Cerebellar cortex (tissue), 1 donor: ENCODE results near the gene TYROBP.
"Not testable (repeated sequence)": the region's sequence is repeated elsewhere in the genome, so short reads cannot be mapped to it uniquely, and the experiment has no call there.

Experiments
- DNase-seq: peaks from one replicate; pipeline ENCODE4 v3.0.0-alpha.2; 2015; ENCODE audit warnings: low spot score

Gene TYROBP

DNA sequence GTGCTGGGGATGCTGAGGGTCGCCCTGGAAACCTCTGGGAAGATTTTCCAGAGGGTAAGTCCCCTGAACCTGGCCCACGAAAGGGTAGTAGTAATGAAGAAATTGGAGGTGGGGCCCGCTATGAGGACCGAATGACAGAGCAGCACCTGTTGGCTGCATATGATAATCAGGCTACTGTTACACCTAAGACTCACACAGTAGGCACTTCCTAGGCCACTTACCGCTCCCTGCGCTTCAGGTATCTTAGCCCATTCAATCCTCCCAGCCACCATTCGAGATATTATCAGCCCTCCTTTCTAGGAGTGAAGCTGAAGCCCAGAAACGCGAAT lies 23.7 kb upstream of the TYROBP start:
- DNase-seq, result no peak

DNA sequence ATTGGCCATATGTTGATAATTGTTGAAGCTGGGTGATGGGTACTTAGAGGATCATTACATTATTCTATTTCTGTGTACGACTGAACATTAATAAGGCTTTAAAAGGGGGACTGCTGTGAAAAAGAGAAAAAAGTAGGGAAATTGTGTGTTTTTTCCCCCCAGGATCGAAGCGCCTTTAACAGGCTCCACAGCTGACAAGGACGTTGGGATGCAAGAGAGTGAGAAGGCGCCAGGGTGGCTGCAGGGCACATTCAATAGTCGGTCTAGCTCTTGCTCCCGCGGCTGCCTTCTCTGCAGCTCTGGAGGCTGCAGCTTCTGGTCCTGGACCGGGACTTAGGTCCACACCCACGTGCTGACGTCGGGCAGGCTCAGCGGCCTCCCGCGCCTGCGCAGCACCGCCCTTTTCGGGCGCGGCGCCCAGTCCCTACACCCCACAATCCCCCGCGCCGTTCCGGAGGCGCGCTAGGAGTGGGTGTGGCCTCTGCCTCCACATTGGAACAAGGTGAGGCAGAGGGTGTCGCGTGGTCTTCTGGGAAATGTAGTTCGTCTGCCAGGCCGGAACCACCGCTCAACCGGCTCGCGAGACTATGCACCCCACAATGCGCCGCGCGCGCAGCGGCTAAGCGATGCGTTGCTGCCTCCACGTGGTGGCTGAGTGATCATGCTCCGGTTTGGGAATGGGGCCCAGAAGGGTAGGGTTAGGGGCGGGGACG lies 23.2 kb upstream of the TYROBP start:
- peak; percentile 99 for DNase-seq

DNA sequence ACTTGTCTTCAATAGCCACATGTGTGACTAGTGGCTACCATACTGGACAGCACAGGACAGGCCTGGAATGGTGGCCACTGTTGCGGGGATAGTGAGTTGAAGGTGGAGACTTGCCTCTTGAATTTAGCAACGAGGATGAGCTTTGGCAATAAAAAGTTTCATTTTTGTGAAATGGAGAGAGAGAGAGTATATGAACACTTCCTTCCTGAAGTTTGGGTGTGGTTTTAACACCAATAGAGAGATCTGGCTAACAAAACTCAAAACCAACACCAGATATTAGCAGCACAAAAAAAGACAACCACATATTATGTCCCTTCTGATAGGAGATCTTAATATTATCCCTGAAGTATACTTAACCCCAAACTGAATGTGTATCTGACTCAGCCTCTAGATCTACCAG lies 21.8 kb upstream of the TYROBP start:
- DNase-seq, result no peak

DNA sequence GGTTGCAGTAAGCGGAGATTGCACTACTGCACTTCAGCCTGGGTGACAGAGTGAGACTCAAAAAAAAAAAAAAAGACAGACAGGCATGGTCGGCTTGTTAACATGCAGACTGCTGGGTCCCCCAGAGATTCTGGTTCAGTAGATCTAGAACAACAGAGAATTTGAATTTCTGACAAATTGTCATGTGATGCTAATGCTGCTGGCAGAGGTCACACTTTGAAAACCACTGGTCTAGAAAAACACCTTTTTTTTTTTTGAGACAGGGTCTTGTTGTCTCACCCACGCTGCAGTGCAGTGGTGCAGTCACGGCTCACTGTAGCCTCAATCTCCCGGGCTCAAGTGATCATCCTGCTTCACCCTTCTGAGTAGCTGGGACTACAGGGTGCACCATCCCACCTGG lies 20.4 kb upstream of the TYROBP start:
- no peak for DNase-seq

DNA sequence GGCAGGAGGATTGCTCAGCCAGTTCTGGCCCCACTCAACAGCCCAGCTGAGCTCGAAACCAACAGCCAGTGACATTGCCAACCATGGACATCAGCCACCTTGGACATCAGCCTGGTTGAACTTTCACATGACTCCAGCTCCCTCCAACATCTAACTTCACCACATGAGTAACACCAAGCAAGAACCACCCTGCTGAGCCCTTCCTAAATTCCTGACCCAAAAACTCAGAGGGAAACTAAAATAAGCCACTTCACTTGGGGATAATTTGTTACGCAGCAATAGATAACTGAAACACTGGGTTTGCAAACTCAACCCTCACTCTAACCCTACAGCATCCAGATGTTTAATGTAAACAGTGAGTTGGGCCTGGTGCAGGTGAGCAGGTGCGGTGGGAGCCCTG lies 17.4 kb upstream of the TYROBP start:
- no peak for DNase-seq

DNA sequence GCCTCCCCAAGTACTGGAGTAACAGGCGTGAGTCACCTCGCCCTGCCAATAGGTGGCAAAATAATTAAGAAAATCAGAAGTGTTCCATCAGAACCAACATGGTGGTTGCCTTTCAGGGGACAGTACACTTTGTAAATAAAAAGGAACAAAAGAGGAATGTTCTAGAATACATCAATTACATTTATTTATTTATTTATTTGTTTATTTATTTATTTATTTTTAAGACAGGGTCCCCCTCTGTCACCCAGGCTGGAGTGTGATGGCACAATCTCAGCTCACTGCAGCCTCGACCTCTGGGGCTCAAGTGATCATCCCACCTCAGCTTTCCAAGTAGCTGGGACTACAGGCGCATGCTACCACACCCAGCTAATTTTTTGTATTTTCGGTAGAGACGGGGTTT lies 12.9 kb upstream of the TYROBP start:
- DNase-seq, result no peak

DNA sequence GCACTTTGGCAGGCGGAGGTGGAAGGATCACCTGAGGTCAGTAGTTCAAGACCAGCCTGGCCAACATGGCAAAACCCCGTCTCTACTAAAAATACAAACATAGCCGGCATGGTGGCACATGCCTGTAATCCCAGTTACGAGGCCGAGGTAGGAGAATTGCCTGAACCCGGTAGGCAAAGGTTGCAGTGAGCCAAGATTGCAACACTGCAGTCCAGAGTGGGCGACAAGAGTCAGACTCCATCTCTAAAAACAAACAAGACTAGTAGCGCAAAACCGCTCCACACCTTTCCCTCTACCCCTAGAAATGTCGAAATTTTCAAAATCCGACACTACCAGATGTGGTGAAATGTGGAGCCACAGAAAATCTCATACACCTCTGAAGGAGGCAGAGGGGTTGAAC lies 11.2 kb upstream of the TYROBP start:
- no peak for DNase-seq

DNA sequence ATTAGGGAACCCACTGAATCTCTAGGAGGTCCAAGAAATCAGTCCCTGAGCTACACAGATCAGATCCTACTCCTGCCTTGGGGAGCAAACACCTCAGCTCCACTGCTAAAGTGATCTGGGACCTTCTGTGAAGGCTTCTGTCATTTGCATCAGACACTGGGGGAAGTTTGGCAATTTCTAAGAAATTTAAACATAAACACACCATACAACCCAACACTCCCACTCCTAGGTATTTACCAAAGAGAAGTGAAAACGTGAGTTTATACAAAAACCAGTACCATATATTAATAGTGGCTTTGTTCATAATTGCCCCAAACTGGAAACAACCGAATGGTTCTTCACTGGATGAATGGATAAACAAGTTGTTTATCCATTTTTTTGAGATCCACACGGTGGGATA lies 7.3 kb upstream of the TYROBP start:
- DNase-seq, result no peak

DNA sequence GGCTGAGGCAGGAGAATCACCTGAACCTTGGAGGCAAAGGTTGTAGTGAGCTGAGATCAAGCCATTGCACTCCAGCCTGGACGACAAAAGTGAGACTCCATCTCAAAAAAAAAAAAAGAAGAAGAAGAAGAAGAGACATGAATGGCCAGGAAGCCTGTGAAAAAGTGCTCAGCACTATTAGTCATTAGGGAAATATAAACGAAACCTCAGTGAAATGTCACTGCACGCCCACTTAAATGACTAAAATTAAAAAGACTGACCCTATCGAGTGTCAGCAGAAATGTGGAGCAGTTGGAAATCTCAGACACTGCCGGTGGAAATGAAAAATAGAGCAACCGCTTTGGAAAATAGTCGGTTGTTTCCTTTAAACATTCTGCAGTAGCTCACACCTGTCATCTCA lies 5.5 kb upstream of the TYROBP start:
- DNase-seq, result no peak

DNA sequence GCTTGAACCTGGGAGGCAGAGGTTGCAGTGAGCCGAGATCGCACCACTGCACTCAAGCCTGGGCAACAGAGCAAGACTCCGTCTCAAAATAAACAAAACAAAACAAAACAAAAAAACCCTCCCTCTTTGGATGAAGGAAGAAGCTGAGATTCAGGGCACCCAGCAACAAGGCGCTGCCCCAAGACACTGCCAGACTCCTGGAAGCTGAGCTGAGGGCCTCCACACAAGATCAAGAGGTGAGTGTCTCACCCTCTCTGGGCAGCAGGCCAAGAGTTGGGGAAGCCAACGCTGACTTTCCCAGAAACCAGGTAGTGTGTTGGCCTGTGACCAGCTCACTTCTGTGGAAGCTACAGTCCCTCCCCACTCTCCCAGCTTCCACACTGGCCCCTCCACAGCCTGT lies 3.7 kb upstream of the TYROBP start:
- DNase-seq, result no peak

DNA sequence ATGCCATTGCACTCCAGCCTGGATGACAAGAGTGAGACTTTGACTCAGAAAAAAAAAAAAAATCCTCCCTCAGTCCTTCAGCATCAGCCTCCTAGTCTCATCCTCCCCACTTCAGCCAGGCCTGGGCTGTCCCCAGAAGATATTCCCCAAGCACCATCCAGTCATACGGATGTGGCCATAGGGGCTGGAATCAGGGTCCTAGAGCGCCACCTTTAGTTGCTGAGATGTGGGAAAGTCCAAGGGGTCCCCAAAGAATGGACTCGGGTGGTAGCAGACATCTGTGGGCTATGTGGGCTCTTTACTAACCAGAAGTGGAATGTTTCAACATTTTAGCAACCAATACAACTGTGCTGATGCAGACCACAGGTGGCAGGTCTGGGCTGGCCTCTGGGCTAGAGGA lies 3.1 kb upstream of the TYROBP start:
- DNase-seq, result no peak

DNA sequence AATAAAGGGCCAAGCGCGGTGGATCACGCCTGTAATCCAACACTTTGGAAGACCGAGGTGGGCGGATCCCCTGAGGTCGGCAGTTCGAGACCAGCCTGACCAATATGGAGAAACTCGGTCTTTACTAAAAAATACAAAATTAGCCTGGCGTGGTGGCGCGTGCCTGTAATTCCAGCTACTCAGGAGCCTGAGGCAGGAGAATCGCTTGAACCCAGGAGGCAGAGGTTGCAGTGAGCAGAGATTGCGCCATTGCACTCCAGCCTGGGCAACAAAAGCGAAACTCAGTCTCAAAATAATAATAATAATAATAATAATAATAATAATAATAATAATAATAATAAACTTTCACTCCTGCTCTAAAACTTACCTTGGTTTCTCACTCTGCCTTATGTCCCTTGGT lies 2.3 kb upstream of the TYROBP start:
- DNase-seq, result not testable (repeated sequence)

DNA sequence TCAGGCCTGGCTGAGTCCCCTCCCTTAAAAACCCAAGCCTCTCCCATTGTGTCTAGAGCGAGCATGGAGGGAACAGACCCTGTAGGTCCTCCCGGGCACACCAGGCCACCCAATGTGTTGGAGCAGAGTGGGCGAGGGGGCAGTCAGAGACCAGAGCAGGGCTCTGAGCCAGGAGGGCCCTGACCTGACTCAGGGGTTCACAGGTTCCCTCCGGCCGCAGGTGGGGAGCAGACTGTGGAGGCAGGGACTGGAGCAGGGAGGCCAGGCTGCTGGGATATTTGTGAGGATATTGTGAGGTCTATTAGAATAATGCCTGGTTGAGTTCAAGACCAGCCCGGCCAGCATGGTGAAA lies 1.6 kb upstream of the TYROBP start:
- no peak for DNase-seq

DNA sequence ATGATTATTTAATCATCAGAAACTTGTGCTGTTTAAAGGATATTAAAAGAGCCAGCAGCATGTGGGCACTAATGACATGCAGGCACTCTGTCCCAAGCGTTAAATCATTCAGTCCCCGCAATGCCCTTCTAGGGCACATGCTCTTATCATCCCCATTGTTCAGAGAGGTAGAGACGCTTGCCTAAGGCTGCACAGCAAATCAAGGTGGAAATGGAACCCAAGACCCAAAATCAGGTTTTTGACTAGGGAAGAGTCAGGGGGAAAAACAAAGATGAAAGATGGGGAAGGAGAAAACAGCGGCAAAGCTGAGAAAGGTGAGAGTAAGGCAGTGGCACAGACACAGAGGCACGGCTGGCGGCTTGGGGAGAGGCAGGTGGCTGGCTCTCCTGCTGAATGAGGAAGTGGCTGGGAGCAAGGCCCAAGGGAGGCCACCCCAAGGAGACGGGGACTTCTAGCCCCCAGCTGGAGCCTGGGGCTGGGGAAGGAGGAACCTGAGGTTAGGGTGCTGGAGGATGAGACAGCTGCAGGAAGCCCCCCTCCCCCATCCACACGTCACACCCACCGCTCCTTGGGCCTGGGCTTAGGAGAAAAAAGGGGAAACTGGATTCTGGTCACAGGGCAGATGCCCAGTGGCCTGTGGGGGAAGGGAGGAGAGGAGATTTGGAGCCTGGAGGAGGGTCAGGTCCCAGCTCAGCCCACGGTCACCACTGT lies 1.0 kb upstream of the TYROBP start:
- no peak for DNase-seq

DNA sequence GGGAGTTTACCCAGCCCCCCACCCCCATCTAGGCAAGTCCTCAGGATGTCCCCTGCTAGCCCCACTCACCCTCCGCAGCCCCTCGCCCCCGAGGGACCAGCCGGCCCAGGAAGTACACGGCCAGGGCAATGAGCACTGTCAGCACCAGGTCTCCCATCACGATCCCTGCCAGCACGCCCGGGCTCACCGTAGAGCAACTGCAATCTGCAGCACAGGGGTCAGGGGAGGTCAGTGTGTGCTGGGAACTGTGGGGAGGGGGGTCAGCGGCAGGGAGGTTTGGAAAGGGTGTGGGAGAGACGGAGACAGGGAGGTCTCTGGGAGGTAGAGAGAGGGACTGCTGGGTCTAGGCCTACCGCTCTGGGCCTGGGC lies 734 bp downstream of the TYROBP start:
- no peak for DNase-seq

DNA sequence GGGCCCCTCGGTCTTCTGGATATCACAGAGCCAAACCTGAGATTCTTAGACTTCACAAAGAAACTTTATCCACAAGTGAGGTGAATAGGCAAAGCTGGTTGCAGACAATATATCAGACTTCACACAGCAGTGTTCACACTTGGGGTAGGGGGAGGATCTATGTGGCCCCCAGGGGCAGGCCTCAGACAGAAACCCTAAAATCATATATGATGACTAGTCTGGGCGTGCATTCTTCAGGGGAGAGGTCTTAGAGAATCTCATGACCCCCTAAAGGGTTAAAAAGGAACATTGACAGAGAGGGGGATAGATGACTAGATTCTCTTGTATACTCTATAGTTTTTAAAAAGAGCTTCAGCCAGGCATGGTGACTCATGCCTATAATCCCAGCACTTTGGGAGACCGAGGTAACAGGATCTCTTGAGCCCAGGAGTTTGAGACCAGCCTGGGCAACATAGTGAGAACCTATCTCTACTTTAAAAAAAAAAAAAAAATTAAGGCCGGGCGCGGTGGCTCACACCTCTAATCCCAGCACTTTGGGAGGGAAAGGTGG lies 2.8 kb downstream of the TYROBP start:
- no peak for DNase-seq

DNA sequence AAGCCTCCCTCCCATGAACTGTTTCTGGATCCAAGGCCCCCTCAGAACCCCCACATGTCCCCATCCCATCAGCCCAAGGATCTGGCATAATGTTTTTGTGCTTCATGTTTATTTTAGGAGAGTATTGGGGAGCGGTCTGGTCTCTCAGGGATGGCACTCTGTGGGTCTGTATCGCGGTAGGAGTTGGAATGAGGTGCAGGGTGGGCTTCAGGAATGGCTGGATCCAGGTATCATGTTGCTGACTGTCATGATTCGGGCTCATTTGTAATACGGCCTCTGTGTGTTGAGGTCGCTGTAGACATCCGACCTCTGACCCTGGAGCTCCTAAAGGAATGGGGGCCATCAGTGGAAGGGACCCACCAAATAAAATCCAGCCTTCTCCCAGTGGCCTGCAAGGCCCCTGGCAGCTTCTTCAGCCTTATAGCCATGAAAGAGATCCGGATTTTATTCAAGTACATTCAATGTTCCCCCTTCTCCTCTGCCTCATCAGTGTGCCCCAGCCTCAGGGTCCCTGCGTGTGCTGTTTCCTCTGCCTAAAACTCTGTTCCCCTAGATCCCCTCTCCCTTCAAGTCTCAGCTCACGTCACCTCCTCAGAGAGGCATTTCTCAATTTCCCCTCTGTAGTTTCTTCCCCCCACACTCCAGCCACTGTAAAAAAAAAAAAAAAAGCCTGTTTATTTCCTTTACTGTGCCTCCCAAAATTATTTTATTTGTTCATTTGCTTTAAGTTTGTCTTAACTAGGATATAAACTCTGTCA lies 3.6 kb downstream of the TYROBP start:
- no peak for DNase-seq

DNA sequence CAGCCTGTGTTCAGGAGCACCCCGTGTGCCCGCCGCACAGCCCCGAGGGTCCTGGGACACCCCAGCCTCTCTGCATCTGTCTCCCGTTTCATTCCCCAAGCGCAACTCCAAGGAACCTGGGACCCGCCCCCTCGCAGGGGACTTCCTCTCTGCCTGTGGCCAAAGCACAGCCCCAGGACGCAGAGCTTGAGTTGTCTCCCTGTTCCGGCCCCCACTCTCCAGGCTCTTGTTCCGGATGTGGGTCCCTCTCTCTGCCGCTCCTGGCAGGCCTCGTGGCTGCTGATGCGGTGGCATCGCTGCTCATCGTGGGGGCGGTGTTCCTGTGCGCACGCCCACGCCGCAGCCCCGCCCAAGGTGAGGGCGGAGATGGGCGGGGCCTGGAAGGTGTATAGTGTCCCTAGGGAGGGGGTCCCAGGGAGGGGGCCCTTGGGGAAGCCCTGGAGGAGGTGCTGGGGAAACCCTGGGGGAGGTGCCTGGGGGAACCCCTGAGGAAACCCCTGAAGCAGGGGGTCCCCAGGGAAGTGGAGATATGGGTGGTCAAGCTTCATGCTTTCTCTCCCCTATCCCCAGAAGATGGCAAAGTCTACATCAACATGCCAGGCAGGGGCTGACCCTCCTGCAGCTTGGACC lies 4.4 kb downstream of the TYROBP start:
- DNase-seq, result peak; percentile 58

DNA sequence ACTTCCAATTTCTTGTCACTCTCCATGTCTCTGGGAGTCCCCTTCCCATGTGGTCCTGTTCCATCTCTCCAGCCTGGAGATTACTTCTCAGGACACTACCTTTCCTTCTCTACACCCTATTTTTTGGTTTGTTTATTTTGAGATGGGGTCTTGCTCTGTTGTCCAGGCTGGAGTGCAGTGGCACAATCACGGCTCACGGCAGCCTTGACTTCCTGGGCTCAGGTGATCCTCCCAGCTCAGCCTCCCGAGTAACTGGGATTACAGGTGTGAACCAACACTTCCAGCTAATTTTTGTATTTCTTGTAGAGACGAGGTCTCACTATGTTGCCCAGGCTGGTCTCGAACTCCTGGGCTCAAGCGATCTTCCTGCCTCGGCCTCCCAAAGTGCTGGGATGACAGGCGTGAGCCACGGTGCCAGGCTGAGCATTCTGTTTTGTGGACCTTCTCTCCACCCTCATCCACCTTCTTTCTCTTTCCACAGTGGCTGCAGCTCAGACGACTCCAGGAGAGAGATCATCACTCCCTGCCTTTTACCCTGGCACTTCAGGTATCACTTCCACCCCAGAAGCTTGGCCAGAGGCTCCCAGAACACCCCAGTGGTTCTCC lies 5.1 kb downstream of the TYROBP start:
- no peak for DNase-seq

DNA sequence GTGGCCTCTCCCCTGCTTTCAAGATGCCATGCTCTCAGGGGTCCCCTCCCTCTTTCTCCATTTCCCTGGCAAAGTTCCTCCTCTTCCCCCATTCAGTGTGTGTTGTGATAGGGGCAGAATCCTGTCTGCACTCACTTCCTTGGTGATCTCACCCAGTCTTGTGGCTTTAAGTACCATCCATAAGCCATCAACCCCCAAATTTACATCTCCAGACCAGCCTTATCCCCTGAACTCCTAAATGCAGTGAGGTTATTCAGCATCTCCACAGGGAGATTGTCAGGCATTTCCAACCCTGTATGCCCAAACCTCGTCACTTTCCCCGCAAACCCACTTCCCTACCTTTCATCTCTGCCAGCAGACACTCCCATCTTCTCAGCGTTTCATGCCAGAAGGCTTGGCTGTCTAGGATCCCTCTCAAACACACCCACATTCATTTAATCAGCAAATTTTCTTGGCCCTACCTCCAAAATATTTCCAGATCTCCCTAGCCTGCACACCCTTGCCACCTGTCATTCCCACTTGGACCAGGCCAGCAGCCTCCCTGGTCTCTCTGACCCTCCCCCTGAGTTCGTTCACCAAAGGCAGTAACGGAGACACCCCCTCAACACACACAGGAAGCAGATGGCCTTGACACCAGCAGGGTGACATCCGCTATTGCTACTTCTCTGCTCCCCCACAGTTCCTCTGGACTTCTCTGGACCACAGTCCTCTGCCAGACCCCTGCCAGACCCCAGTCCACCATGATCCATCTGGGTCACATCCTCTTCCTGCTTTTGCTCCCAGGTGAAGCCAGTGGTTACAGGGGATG lies 6.0 kb downstream of the TYROBP start, which contains the start of gene HCST:
TSS of gene HCST (plus strand) at position 676 of the 808 bp plus-strand sequence. CDS start at position 741, 65 bp downstream.
- no peak for DNase-seq

DNA sequence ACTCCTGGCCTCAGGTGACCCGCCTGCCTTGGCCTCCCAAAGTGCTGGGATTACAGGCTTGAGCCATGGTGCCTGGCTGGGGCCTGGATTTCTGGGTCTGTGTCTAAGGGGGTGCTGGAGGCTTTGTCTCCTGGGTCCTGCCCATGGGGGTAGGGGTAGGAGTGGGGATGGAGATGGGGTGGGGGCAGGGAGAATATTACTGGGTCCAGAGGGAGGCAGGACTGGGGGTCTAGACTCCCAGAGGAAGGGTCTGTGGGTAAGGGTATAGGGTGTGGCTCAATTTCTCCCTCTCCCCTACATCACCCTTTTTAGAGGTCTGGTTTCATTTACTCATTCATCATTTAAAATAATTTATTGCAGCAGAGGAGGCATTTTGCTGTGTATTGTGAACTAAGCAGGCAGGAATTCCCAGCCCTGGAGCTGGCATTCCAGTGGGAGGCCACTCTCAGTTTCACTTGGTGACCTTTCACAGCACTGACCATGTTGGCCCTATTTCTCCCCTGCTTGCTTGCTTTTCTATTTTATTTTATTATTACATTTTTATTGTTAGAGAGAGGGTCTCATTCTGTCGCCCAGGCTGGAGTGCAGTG lies 6.9 kb downstream of the TYROBP start:
- DNase-seq, result no peak
